RKO (cell line): ENCODE results near the gene MALSU1.
A peak's percentile ranks its signal among the peaks of the same experiment; 100 is the strongest.

Source experiments
- DNase-seq: peaks from one replicate; pipeline ENCODE4 v3.0.0-alpha.2; 2016; ENCODE audit warnings: low spot score

MALSU1 gene

GRCh38 chr7:23298885-23299769 is at the start of gene MALSU1:
TSS of gene MALSU1 (plus strand) at chr7:23299339. CDS start at chr7:23299353, 14 bp downstream.
- peak; percentile 99 for DNase-seq

- no peak for DNase-seq
Observed at GRCh38 chr7:23249486-23249885, 49.7 kb upstream of the MALSU1 start.

GRCh38 chr7:23254051-23254681 is 45.0 kb upstream of the MALSU1 start:
- no peak for DNase-seq

- DNase-seq, result no peak
Observed at GRCh38 chr7:23256731-23257130, 42.4 kb upstream of the MALSU1 start.

- DNase-seq, result no peak
Observed at GRCh38 chr7:23260371-23260770, 38.8 kb upstream of the MALSU1 start.

- peak; percentile 81 for DNase-seq
Observed at GRCh38 chr7:23261843-23262452, 37.2 kb upstream of the MALSU1 start.

GRCh38 chr7:23264916-23265458 is 34.2 kb upstream of the MALSU1 start:
- DNase-seq, result no peak

- DNase-seq, result no peak
Observed at GRCh38 chr7:23266918-23267317, 32.2 kb upstream of the MALSU1 start.

GRCh38 chr7:23267357-23267756 is 31.8 kb upstream of the MALSU1 start:
- DNase-seq, result no peak

GRCh38 chr7:23268167-23268566 is 31.0 kb upstream of the MALSU1 start:
- no peak for DNase-seq

GRCh38 chr7:23268746-23269145 is 30.4 kb upstream of the MALSU1 start:
- DNase-seq, result no peak

- no peak for DNase-seq
Observed at GRCh38 chr7:23272275-23272674, 26.9 kb upstream of the MALSU1 start.

- peak; percentile 88 for DNase-seq
Observed at GRCh38 chr7:23273141-23273599, 26.0 kb upstream of the MALSU1 start.

- DNase-seq, result no peak
Observed at GRCh38 chr7:23275912-23276311, 23.2 kb upstream of the MALSU1 start.

- DNase-seq, result no peak
Observed at GRCh38 chr7:23276376-23276775, 22.8 kb upstream of the MALSU1 start.

GRCh38 chr7:23276947-23277346 is 22.2 kb upstream of the MALSU1 start:
- DNase-seq, result no peak

- DNase-seq, result peak; percentile 81
Observed at GRCh38 chr7:23277359-23277989, 21.7 kb upstream of the MALSU1 start.

- no peak for DNase-seq
Observed at GRCh38 chr7:23279819-23280525, 19.2 kb upstream of the MALSU1 start.

GRCh38 chr7:23283086-23283485 is 16.1 kb upstream of the MALSU1 start:
- no peak for DNase-seq

GRCh38 chr7:23284871-23285270 is 14.3 kb upstream of the MALSU1 start:
- DNase-seq, result no peak
